ENCODE results near the gene RPS6KC1. TPM values are rescaled to one million over a fixed set of nuclear protein-coding genes. Genes with fewer than 3 reads are reported as not detected.

RPS6KC1 gene
- total and polyA plus RNA-seq, 2 donors (not counting 3 experiments of a cell fraction or from before 2014, with no cell fraction given): 5.1 to 18.6 TPM

DNA sequence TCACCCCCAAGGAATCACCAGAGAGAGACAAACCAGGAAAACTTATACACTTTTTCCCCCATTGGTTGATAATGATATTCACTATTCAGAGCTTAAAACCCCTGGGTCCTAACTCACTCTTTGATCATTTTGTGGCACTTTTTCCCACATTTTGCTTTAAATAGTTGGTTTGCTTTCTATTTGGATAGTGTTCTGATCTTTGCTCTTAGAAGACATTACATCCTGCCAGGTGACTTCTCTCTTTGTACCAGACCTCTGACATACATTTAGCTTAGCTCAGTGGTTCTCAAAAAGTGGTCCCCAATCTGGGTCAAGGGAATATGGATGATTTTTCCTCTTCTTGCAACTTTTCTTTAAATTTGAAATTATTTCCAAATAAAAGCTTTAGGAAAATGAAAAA is 228.4 kb downstream of the RPS6KC1 start:
- no peak overlapping the region for H3K4me2 ChIP-seq (ENCODE audit: insufficient read depth, low read length)
- no peaks in the 10 kb centered on the region for H3K36me3 ChIP-seq (ENCODE audit: control insufficient read depth in 2 of 2, extremely low read depth in 1 of 2, insufficient read depth in 2 of 2, low read length in 2 of 2)
- TF ChIP-seq, protein P1, sequence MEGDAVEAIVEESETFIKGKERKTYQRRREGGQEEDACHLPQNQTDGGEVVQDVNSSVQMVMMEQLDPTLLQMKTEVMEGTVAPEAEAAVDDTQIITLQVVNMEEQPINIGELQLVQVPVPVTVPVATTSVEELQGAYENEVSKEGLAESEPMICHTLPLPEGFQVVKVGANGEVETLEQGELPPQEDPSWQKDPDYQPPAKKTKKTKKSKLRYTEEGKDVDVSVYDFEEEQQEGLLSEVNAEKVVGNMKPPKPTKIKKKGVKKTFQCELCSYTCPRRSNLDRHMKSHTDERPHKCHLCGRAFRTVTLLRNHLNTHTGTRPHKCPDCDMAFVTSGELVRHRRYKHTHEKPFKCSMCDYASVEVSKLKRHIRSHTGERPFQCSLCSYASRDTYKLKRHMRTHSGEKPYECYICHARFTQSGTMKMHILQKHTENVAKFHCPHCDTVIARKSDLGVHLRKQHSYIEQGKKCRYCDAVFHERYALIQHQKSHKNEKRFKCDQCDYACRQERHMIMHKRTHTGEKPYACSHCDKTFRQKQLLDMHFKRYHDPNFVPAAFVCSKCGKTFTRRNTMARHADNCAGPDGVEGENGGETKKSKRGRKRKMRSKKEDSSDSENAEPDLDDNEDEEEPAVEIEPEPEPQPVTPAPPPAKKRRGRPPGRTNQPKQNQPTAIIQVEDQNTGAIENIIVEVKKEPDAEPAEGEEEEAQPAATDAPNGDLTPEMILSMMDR (IDR thresholded peaks at IDR 0.05; ENCODE audit: extremely low read depth in 1 of 2, insufficient read depth in 1 of 2, low read depth in 1 of 2, low read length in 2 of 2): no peak
- TF ChIP-seq JUN (IDR thresholded peaks at IDR 0.05; ENCODE audit: borderline replicate concordance, insufficient read depth, insufficient read length, low read depth) (no peak), GATA2 (IDR thresholded peaks at IDR 0.05; ENCODE audit: insufficient read depth, insufficient read length, low read depth, low read length) (no peak), POLR2A (IDR thresholded peaks at IDR 0.05; ENCODE audit: low read depth, low read length) (no peak), FOS (IDR thresholded peaks at IDR 0.05; ENCODE audit: borderline replicate concordance, insufficient read depth, low read length) (no peak), EZH2 (IDR thresholded peaks at IDR 0.05; ENCODE audit: borderline replicate concordance, low read depth, low read length, severe bottlenecking) (no peak), POLR2AphosphoS5 (IDR thresholded peaks at IDR 0.05; ENCODE audit: insufficient read depth, low read depth, low read length) (no peak), MYC (IDR thresholded peaks at IDR 0.05; ENCODE audit: low read depth, low read length) (no peak)
- TF ChIP-seq, protein P2, sequence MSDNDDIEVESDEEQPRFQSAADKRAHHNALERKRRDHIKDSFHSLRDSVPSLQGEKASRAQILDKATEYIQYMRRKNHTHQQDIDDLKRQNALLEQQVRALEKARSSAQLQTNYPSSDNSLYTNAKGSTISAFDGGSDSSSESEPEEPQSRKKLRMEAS (IDR thresholded peaks at IDR 0.05; ENCODE audit: insufficient read depth, insufficient read length): no peak
- no peaks in the 10 kb centered on the region for H3K9me3 ChIP-seq (replicated peaks; ENCODE audit: control insufficient read depth, insufficient read depth, low read length)
- dilution Hi-C loops (cut with MboI; ENCODE audit: extremely low pct_ligation_motif_present, low sequenced_read_pairs) (no loop called here), intact Hi-C loops (cut with micrococcal nuclease) (no loop called here)
- ChIA-PET POLR2A (no interaction called here), CTCF (interaction anchor here (0.9 kb wide), 2 partner anchors 10 to 15 kb away, joined by 3 read pairs; no protein-coding TSS in a partner anchor)
- H2AFZ ChIP-seq (ENCODE audit: low read depth, low read length): no peak overlapping the region
- no peak for FAIRE-seq
- no peaks in the 10 kb centered on the region for H3K79me2 ChIP-seq (ENCODE audit: control insufficient read depth, insufficient read depth, low read length)
- no peak overlapping the region for H3K4me3 ChIP-seq (replicated peaks in 1 of 3; ENCODE audit: insufficient read depth in 1 of 3, low read depth in 1 of 3, low read length in 3 of 3)
- no peaks in the 10 kb centered on the region for H3K9me1 ChIP-seq (replicated peaks; ENCODE audit: control insufficient read depth, extremely low read depth, insufficient read depth, low read length)
- H3K27ac ChIP-seq (ENCODE audit: insufficient read depth, low read depth, low read length): no peak overlapping the region
- peaks cover 2% of the 10 kb centered on the region for H3K4me1 ChIP-seq (ENCODE audit: control insufficient read depth, extremely low read depth, insufficient read depth, low read length)
- no peaks in the 10 kb centered on the region for H3K27me3 ChIP-seq (ENCODE audit: control insufficient read depth in 2 of 2, insufficient read depth in 2 of 2, low read length in 2 of 2)
- H3K9ac ChIP-seq (replicated peaks; ENCODE audit: extremely low read depth, insufficient read depth, low read length): no peak overlapping the region
- no peak for DNase-seq (ENCODE audit: low read depth, low spot score)
- H4K20me1 ChIP-seq (replicated peaks; ENCODE audit: control insufficient read depth, extremely low read depth, insufficient read depth, low read length): no peaks in the 10 kb centered on the region
- no TSS peak for BruUV-seq (replicated peaks)

All from endothelial cell of umbilical vein (primary cell).